Ramos (cell line): ENCODE results near the gene PIP4K2B.
"Not testable (repeated sequence)": the region's sequence is repeated elsewhere in the genome, so short reads cannot be mapped to it uniquely, and the experiment has no call there.

Source experiments
- in situ Hi-C: fragments of 300-500 bp; cut with MboI; formaldehyde crosslinking; loops from one replicate; pipeline ENCODE4 v1.14.3; 2022; ENCODE audit warnings: low sequenced_read_pairs; ENCODE audit not compliant: unreplicated experiment

Gene PIP4K2B

DNA sequence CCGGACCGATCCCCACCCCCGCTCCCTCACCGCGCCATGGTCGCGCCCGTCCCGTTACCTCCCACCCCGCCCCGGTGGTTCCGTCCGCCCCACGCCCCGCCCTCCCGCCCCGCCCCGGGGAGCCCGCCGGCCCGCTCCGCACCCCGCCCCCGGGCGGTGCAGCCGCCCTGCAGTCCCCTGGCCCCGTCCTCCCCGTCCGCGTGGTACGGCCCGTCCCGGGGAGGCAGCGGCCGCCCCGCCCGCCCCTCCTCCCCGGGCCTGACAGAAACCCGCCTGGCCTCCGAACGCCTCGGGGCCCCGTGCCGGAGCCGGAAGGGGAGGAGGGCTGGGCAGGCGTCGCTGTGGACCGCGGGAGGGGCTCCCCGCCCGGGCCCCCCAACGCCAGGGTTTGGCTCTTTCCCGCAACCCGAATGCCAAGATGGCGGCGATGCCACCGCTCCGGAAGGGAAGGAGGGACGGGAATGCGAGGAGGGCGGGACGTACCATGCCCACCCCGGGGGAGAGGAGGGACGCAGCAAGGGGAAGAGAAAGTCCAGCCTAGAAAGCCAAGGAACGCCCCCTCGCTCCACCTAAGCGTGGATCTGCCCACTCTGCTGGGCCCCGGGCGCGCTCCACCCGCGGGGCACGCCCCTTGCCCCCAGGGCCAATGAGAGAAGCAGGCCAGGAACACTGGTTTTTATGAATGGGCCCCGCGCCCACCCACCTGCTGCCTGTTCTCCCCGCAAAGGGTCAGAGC is at the start of gene PIP4K2B:
Gene PIP4K2B, minus strand, starts transcription at position 56 of the 736 bp plus-strand sequence. CDS start 132 bp downstream, outside the sequence.
- in situ Hi-C loops, result no loop called here

DNA sequence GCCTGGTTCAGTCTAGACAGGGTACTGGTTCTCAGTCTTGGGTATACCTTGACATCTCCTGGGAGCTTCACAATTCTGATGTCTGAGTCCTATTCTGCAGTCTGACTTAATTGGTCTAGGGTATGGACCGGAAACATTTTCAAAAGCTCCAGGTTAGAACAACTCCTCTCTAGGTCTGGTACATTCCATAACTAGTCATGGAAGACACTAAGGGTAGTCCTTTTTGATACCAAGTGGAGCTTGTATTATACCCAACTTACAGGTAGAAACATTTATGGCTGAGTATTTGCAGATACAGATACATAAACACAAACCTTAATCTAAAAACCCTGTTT is 49.2 kb upstream of the PIP4K2B start:
- in situ Hi-C loops, result no loop called here

DNA sequence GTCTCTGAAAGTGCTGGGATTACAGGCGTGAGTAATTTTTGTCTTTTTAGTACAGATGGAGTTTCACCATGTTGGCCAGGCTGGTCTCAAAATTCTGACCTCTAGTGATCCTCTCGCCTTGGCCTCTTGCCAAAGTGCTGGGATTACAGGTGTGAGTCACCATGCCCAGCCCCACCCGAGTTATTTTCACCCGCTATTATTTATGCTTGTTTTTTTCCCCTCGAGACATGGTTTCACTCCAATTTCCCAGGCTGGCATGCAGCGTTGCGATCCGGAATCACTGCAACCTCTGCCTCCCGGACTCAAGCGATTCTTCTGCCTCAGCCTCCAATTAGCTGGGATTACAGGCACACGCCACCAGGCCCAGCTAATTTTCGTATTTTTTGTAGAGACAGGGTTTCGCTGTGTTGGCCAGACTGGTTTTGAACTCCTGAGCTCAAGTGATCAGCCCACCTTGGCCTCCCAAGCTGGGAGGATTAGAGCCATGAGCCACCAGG is 45.0 kb upstream of the PIP4K2B start:
- in situ Hi-C loops, result no loop called here

DNA sequence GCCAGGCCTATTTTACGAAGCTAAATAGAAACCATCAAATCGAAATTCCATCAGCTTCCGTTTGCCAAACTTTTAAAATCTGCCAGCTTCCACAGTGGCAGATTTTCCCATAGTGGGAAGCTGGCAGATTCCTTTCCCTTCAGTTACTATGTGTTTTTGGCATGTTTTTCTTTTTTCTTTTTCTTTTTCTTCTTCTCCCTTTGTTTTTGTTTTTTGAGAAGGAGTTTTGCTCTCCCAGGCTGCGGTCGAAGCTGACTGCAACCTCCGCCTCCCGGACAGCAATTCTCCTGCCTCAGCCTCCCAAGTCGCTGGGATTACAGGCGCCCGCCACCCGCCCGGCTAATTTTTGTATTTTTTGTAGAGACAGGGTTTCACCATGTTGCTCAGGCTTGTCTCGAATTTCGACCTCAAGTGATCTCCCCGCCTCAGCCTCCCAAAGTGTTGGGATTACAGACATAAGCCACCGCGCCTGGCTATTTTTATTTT is 26.4 kb upstream of the PIP4K2B start:
- in situ Hi-C loops, result no loop called here

DNA sequence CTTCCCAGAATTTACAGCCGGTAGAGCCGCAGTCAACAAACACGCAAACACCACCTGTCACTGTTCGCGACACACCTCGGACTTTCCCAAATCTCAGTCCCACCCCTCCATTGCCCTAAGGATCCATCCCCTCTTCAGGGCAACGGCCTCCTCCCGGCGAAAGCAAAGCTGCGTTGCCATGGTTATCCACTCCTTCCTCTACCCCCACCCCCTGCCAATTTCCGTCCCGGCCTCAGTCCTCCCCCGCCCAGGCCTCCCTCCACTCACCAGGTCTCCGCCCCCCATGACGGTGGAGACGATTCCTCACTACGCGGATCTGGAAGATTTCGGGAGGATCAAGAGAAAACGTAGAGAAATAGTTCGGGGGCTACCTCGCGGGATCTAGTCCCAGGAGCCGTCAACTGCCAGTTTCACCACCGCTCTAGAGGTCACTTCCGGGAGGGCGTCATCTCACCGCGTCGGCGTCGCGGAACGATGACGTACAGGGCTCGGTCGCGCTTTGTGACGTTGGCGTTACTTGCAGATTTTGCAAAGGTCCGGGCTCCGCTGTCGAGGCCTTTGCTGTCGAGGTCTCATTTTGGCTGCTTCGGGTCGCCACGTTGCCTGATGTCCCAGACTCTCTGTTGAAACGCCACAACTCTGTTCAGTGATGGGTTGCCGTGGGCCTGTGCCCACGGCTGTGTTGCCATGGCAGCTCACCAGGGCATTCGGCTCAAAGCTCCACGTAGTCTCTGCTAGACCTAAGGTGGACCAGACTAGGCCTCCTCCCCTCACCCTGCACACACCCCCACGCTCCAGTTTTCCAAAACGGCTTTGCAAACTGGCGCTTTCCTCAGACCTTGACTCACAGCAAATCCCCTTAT is 25.8 kb upstream of the PIP4K2B start, which contains the start of gene CWC25:
Gene CWC25, minus strand, starts transcription at position 423 of the 863 bp plus-strand sequence. Its CDS starts 138 bp downstream, at position 285.
- in situ Hi-C loops, result no loop called here

DNA sequence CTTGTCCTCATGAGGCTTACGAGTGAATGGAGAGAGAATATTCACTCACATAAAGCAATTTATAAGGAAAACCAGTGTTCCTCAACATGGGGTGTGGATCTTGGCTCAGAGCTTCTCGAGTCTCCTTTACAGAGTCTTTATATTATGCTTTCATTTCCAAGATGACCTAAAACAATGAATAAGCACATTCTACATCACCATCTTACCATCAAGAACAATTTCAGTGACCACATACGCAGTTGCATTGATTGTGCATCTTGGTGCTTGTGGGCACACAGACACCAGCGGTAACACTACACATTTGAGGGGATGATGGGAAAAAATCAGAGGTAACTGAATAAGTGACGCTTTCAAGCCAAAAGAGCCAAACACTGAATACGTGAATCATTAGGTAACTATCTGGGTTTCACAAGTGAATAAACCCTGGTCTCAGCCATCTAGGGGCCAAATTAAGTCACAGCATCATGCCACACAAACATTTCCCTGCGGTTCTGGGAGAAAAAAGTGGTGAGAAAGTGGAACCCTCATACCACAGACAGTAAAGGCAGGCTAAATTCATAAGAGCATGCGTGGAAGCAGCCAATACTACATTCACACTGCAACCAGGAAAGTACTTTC is 16.3 kb upstream of the PIP4K2B start:
- in situ Hi-C loops, result no loop called here

DNA sequence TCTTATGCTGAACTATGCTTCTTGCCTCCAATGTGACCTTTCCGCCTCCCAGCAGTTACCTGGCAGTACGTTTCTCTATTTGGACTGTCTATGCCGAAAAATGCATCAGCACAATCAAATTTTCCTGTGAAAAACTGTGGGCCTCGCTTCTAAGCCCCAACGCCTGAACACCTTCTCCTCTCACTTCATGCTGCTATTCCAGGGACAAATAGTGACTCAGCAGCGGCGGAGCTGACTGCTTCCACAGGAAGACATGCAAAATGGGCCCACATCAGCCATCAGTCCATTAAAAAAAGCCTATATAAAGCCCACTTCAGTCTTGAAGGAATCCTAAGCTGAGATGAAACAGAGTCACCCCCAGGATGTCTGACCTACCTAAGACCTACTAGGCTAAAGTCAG is 10.5 kb upstream of the PIP4K2B start:
- in situ Hi-C loops, result no loop called here

DNA sequence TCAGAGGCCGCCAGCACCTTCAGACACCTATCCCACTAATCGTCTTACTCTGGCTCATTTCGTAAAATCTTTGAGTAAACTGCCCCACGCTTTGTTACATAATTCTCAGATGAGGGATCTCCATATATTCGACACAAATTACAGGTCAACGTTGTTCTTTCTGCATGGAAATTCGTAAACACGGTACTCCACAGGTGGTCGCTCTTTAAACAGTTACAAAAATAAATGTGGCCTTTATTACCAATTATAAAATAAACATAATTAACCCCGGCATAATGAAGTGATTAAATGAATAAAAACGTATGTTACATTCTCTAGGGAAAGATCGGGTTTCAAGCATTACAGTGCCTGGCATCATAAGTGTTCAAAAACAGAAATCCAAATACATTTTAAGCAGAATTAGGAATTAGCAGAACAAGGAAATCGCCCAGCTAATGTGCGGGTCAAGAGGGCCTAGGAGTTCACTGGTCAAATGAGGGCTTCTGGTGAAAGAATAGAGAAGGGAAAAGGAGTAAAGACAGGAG is 943 bp upstream of the PIP4K2B start:
- in situ Hi-C loops, result no loop called here

DNA sequence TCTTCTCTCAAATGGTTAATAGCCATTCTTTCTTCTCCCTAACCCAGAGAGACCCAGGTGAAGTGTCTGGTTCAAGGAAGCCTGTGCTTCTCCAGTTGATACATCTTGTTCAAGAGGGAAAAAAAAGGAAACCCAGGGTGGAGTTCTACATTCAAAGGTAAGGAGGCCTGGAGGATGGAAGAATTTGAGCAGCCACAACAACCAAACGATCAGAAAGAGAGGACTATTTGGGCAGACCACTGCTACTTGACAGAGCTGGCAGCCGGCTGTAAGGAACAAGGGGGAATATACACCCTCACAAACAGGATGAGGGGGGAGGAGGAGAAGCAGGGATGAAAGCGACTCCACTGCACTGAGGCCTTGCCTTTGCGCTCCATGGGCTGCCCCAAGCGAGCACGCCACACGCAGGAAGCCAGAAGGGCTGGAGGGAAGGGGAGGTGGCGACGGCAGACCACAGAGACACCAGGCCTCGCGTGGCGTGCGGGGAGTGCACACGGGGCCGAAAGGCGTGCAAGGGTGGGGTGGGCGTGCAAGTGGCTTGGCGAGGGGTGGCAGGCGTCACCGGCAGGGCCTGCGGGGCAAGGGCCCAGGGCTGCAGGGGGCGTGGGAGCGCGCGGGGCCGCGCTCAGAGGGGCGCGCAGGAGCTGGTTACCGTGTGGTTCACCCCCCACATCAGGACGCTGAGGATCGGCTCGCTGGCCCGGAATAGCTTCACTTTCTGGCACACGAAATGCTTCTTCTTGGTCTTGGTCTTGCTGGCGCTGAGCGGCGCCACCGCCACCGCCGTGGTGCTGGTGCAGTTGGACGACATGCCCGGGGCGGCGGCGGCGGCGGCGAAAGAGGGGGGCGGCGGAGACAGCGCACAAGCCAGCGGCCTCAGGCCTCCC is 499 bp downstream of the PIP4K2B start:
- in situ Hi-C loops, result no loop called here

DNA sequence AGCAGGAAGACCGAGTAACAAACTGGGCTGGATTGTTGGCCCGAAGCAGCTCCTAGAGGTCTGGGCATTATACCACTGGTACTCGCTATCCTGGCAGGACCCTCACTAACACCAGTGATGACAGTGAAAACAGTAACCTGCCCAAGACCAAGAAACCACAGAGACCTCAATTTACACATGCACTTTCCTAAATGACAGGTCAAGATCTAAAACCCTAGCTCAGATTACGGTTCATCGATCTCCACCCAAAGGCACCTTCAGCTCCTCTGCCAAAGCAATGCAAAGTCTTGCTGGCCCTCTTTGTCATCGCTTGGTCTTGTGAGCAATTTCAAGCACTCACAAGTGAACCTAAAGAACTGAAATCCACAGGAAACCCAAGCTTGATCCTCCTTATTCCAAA is 1.5 kb downstream of the PIP4K2B start:
- in situ Hi-C loops, result no loop called here

DNA sequence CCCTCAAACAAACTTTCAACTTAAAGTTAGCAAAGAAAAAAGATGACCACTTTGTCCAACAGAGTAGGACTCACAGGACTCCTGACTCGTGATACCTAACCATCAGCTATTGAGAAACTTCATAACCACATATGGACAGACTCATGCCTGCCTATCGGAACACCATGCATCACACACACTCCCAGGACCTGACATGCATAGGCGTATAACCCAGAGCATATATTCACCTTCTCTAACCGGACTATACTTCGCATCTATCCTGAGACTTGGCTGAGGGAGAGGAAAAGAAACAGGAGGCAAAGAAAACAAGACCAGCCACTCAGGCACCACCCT is 2.2 kb downstream of the PIP4K2B start:
- in situ Hi-C loops, result no loop called here

DNA sequence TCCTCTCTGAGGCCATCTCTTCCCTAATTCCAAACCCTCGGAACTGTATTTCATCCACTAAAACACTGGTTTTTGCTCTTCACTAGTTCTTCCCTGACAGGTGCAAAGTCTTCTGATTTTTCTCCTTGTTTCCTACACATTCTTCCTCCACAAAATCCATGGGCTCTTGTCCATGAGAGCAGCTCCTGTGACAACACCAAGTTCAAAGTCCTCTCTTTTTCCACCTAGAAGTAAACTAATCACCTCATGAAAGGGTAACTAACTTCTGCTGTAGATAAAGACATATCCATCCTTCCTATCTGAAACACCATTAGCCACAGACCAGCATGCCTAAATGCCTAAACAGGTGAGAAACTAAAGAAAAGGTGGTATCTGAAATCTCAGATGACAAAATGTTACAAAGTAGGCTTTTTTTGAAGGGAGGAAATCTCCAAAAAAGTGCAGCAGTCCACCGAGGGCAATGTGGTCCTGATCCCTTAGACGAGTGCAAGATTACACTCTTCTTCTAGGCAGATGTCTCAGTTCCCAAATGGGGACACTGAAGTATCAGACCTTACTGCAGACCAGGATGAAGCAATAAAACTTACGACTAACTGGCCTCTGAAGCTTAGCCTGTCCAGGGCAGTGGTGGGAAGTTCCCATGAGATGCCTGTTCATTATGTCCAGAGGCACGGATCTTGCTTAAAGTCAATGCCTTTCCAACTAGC is 2.8 kb downstream of the PIP4K2B start:
- in situ Hi-C loops, result no loop called here

DNA sequence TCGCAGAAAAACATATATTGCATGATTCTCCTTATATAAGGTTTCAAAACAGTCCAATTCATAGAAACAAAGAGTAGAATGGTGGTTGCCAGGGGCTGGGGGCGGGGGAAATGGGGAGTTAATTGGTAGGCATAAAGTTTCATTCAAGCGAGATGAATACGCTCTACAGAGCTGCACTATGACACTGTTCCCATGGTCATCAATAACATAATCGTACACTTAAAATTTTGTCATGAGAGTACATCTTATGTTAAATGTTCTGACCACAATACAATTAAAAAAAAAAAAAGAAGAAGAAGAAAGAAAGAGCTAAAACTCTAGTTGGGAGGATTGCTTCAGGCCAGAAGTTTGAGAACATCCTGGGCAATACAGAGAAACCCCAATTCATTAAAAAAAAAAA is 5.1 kb downstream of the PIP4K2B start:
- in situ Hi-C loops, result no loop called here

DNA sequence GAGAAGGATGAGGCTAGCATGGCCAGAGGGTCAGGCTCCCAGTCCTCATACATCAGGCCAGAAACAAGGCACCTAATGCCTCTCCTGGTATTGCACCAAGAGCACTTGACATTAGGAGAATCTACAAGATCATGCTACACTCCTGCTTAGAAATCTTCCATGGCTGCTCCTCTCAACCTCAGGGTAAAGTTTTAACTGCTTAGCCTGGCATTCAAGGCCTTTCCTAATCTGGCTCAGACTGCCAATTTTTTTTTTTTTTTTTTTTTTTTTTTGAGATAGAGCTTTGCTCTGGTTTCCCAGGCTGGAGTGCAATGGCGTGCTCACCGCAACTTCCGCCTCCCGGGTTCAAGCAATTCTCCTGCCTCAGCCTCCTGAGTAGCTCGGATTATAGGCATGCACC is 8.2 kb downstream of the PIP4K2B start:
- in situ Hi-C loops, result no loop called here

DNA sequence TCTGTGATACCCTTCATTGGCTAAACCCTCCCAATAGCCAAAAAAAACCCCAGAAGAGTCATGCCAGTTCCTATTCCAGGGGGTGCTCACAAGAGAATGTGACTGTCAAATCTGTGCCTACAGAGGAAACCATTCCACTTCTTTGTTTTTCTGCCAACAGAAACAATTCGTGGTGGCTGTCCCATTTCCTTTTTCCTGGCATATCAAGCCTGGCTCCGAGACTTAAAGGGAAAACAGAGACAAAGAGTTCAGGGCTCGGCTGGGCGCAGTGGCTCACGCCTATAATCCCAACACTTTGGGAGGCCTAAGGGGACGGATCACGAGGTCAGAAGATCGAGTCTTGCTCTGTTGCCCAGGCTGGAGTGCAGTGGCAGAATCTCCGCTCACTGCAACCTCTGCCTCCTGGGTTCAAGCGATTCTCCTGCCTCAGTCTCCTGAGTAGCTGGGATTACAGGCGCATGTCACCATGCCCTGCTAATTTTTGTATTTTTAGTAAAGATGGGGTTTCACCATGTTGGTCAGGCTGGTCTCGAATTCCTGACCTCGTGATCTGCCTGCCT is 9.1 kb downstream of the PIP4K2B start:
- in situ Hi-C loops, result not testable (repeated sequence)

DNA sequence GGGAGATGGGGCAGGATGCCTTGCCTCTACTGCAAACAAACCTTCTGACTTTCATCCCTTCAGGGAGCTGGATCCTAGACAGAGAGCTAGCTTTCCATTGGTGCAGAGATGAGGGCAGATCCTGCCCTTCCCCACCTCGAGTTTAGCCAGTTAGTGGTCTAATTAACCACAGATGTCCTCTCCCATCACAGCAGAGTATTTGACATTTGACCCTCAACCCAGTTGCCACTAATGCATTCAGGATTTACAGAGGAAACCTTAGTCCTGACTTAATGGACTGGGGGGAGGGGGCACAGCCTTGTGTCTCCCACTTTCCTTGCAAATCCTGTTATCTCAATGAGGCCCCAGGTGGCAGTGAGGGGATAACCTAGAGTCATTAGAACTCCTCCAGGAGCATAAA is 10.2 kb downstream of the PIP4K2B start:
- in situ Hi-C loops, result no loop called here

DNA sequence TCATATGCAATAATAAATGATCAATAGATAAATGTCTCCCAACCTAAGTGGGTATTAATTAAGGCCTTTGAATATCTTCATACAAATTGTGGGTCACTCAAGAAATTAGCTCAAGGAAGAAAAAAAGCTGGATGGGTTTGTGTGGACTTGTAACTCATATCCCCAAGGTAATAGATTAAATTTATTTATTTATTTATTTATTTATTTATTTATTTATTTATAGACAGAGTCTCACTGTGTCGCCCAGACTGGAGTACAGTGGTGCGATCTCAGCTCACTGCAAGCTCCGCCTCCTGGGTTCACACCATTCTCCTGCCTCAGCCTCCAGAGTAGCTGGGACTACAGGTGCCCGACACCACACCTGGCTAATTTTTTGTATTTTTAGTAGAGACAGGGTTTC is 11.4 kb downstream of the PIP4K2B start:
- in situ Hi-C loops, result not testable (repeated sequence)

DNA sequence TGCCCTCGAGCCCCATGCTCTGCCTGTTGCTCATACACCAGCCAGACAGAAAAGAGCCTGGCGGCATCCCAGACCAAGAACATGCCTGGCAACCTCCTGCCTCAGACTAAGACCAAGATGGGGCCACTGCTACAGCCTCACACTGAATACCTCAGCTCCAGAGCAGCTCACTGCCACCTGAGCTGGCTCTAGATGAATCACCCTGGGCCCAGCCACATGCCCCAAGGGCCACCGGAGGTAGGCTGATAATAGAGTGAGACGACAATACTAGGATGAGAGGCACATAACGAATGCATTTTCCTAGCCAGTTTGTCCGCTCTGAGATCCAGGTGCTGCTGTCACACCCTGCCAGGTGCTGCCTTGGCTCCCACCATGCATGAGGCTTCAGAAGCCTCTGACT is 13.0 kb downstream of the PIP4K2B start:
- in situ Hi-C loops, result no loop called here

DNA sequence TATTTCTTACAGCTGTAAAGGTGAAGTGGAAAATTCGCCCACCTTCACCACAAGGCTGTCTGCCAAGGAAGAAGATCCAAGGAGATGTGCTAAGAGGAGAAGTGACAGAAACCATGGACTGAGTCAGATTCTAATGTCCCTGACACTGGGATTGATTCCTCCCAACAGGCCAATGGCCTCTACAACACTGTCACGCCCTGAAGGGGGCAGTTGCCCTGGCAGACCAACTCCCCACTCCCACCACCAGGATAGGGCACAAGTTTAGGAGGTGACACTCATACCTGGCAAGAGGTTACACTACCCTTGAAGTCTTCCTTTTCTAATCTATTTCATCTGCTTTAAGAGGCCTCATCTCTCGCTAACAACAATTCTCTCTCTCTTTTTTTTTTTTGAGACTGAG is 16.1 kb downstream of the PIP4K2B start:
- in situ Hi-C loops, result no loop called here
